SK-N-SH (cell line): ENCODE measurements around the gene RARB.

Source experiments
- CHD2 ChIP-seq: fragments of 150-350 bp; IDR thresholded peaks from 2 replicates; pipeline ENCODE4 v1.6.1; 2018; ENCODE audit warnings: low read length; ENCODE audit not compliant: partially characterized antibody
- CTCF ChIP-seq: fragments of 200-600 bp; sonication (generic); IDR thresholded peaks from 2 replicates; pipeline ENCODE4 v1.6.1; 2017; ENCODE audit warnings: antibody characterized with exemption, mild to moderate bottlenecking, moderate library complexity
- EP300 ChIP-seq, 2 experiments: IDR thresholded peaks; 2 replicates each; pipeline versions ENCODE4 v1.4.0 to v1.6.1; 2012; ENCODE audit warnings: borderline replicate concordance in 1 of 2, low read depth in 1 of 2, low read length in 1 of 2
- GATA2 ChIP-seq: sonication (generic); formaldehyde crosslinking; IDR thresholded peaks from 2 replicates; pipeline ENCODE4 v1.5.0; 2020; ENCODE audit warnings: mild to moderate bottlenecking, missing genetic modification reagents
- MAX ChIP-seq: IDR thresholded peaks from 2 replicates; pipeline ENCODE4 v1.4.0; 2012; ENCODE audit warnings: low read depth
- REST ChIP-seq: IDR thresholded peaks from 2 replicates; pipeline ENCODE4 v1.6.1; 2012; ENCODE audit warnings: mild to moderate bottlenecking, low read depth, low read length, moderate library complexity
- TCF12 ChIP-seq: IDR thresholded peaks from 2 replicates; pipeline ENCODE4 v1.4.0; 2012
- USF2 ChIP-seq: fragments of 150-350 bp; IDR thresholded peaks from 2 replicates; pipeline ENCODE4 v1.6.1; 2017; ENCODE audit warnings: antibody characterized with exemption, low read length, low read depth, borderline replicate concordance
- YY1 ChIP-seq: IDR thresholded peaks from 2 replicates; pipeline ENCODE4 v1.4.0; 2012; ENCODE audit warnings: low read depth, mild to moderate bottlenecking

- no peak for TF ChIP-seq CTCF
- no peak for TF ChIP-seq USF2
- no peak for TF ChIP-seq TCF12
- no peak for TF ChIP-seq GATA2 (CRISPR knock-in tag)
- TF ChIP-seq CHD2: no peak
- no peak for TF ChIP-seq REST
- no peak for TF ChIP-seq YY1
- no peak for TF ChIP-seq EP300 (IDR thresholded peaks at IDR 0.05; ENCODE audit: borderline replicate concordance in 1 of 2, low read depth in 1 of 2, low read length in 1 of 2)
- no peak for TF ChIP-seq MAX
Observed at GRCh38 chr3:25495726-25496253, 67.7 kb downstream of the RARB start.
